ENCODE results near the gene ZNF724. TPM values are rescaled to one million over a fixed set of nuclear protein-coding genes. Genes with fewer than 3 reads are reported as not detected.
"Not testable (repeated sequence)": the region's sequence is repeated elsewhere in the genome, so short reads cannot be mapped to it uniquely, and the experiment has no call there.

Gene ZNF724
- total and polyA plus RNA-seq, 2 of the 8 experiments (the other 6 are each of a cell fraction or from before 2014, with no cell fraction given), result 8.7 to 67.2 TPM

GRCh38 chr19:23281663-23282276, 31.6 kb upstream of the ZNF724 start (continued):
- TF ChIP-seq CTCF (IDR thresholded peaks at IDR 0.05; ENCODE audit: control extremely low read depth in 1 of 3, insufficient read depth in 1 of 3, low read depth in 1 of 3, low read length in 3 of 3) (no peak), SIX5 (IDR thresholded peaks at IDR 0.05; ENCODE audit: low read depth, low read length) (no peak), KDM5A (IDR thresholded peaks at IDR 0.05; ENCODE audit: low read length) (no peak), EGR1 (IDR thresholded peaks at IDR 0.05; ENCODE audit: borderline replicate concordance, low read depth, low read length) (no peak), RXRA (IDR thresholded peaks at IDR 0.05; ENCODE audit: insufficient read depth, low read depth, low read length) (no peak), YY1 (IDR thresholded peaks at IDR 0.05; ENCODE audit: low read depth, low read length) (no peak)

- not testable (repeated sequence) for H2AFZ ChIP-seq (ENCODE audit: low read length); H3K27ac ChIP-seq (ENCODE audit: low read depth, low read length); H4K5ac ChIP-seq (ENCODE audit: insufficient read length, low read depth, low read length); H3K79me1 ChIP-seq (ENCODE audit: low read depth, low read length); H3K4ac ChIP-seq (replicated peaks; ENCODE audit: insufficient read length, low read depth, low read length); H3K27me3 ChIP-seq (replicated peaks in 1 of 4; ENCODE audit: control insufficient read depth in 3 of 4, extremely low read depth in 1 of 4, insufficient read depth in 3 of 4, low read length in 3 of 4); H2BK120ac ChIP-seq (replicated peaks; ENCODE audit: low read depth, low read length); H3K36me3 ChIP-seq (ENCODE audit: control insufficient read depth in 2 of 4, insufficient read depth in 4 of 4, low read length in 3 of 4); FAIRE-seq; H4K91ac ChIP-seq (replicated peaks; ENCODE audit: insufficient read length, low read length); H3K14ac ChIP-seq (ENCODE audit: insufficient read length); H3K9ac ChIP-seq (replicated peaks in 1 of 4; ENCODE audit: extremely low read depth in 1 of 4, low read depth in 3 of 4, low read length in 3 of 4); H2BK12ac ChIP-seq (ENCODE audit: low read depth, low read length); H2BK15ac ChIP-seq (ENCODE audit: low read length); H2BK20ac ChIP-seq (ENCODE audit: low read length); H3K18ac ChIP-seq (ENCODE audit: extremely low read depth, low read length); H3K23ac ChIP-seq (ENCODE audit: insufficient read length); H2AK5ac ChIP-seq (ENCODE audit: low read depth, low read length); H3K23me2 ChIP-seq (ENCODE audit: low read depth, low read length); H3K4me2 ChIP-seq (ENCODE audit: insufficient read depth in 1 of 2, low read depth in 2 of 2, low read length in 2 of 2); DNase-seq (ENCODE audit: low read depth in 1 of 2, low spot score in 2 of 2); H3K9me3 ChIP-seq (ENCODE audit: insufficient read depth in 2 of 2, low read depth in 1 of 2, low read length in 1 of 2); H3K4me1 ChIP-seq (replicated peaks in 1 of 4; ENCODE audit: control insufficient read depth in 3 of 4, insufficient read depth in 4 of 4, low read length in 3 of 4); H3K79me2 ChIP-seq (ENCODE audit: control insufficient read depth in 1 of 2, insufficient read depth in 2 of 2, low read length in 2 of 2); H4K8ac ChIP-seq (ENCODE audit: extremely low read depth, insufficient read depth, low read length); H3K56ac ChIP-seq (replicated peaks; ENCODE audit: insufficient read length, low read depth, low read length); H4K20me1 ChIP-seq (replicated peaks in 1 of 2; ENCODE audit: control insufficient read depth in 1 of 2, insufficient read depth in 2 of 2, low read length in 2 of 2); H3K4me3 ChIP-seq (ENCODE audit: extremely low read depth in 1 of 4, insufficient read depth in 2 of 4, low read depth in 3 of 4, low read length in 4 of 4); H2BK5ac ChIP-seq (ENCODE audit: low read depth, low read length)
- CTCF ChIA-PET (ENCODE audit: partially characterized antibody), result interaction anchor here (0.6 kb wide), 1 partner anchor 20 kb away, joined by 3 read pairs; no protein-coding TSS in a partner anchor
- POLR2A ChIA-PET (ENCODE audit: partially characterized antibody), result interaction anchor here (18.2 kb wide), 1 partner anchor 23 kb away, joined by 383 read pairs; the partner anchor contains the start of gene ZNF724
- WGBS, 2 experiments (ENCODE audit: extremely low coverage in 1 of 2, insufficient coverage in 1 of 2, insufficient read length in 1 of 2, insufficient replicate concordance in 2 of 2, low coverage in 1 of 2, low lambda C conversion rate in 2 of 2, missing lambda C conversion rate in 1 of 2), result 90% methylated on average over 3 of the region's 3 CpGs; no CpG with 5 or more reads in 1 of the 2 experiments
Observed at GRCh38 chr19:23278118-23278517, 27.9 kb upstream of the ZNF724 start.

Measured in H1 (cell line).